Mucosa of rectum (tissue), 2 donors: ENCODE results near the gene PPM1F.

Source experiments
- H3K27ac ChIP-seq, 2 donors: one replicate each; pipeline ENCODE4 v1.7.0; 2013; ENCODE audit warnings: inconsistent platforms in 2 of 2, low read depth in 2 of 2, low read length in 2 of 2
- H3K27me3 ChIP-seq, 2 donors: one replicate each; pipeline ENCODE4 v1.7.0; 2013; ENCODE audit warnings: low read length in 2 of 2; ENCODE audit not compliant: control insufficient read depth in 2 of 2, insufficient read depth in 2 of 2
- H3K36me3 ChIP-seq, 2 donors: one replicate each; pipeline ENCODE4 v1.7.0; 2013; ENCODE audit warnings: low read length in 2 of 2; ENCODE audit not compliant: control insufficient read depth in 2 of 2, insufficient read depth in 2 of 2
- H3K4me1 ChIP-seq, 2 donors: one replicate each; pipeline ENCODE4 v1.7.0; 2013; ENCODE audit warnings: low read length in 2 of 2, mild to moderate bottlenecking in 1 of 2; ENCODE audit not compliant: control insufficient read depth in 2 of 2, insufficient read depth in 2 of 2
- H3K4me3 ChIP-seq, 2 donors: one replicate each; pipeline ENCODE4 v1.7.0; 2013; ENCODE audit warnings: low read length in 2 of 2
- H3K9ac ChIP-seq, 2 donors: one replicate each; pipeline ENCODE4 v1.7.0; 2013; ENCODE audit warnings: low read length in 2 of 2, low read depth in 1 of 2, mild to moderate bottlenecking in 1 of 2
- H3K9me3 ChIP-seq, 2 donors: one replicate each; pipeline ENCODE4 v1.7.0; 2013; ENCODE audit warnings: low read length in 2 of 2; ENCODE audit not compliant: control insufficient read depth in 2 of 2
- donor health status: healthy.
- donor health status: Normal muscosa, but diverticular disease.

Gene PPM1F

GRCh38 chr22:21936151-21936775 is 16.4 kb downstream of the PPM1F start:
- Histone ChIP-seq H3K9me3 (no peaks in the 10 kb centered on the region), H3K4me3 (no peak overlapping the region), H3K4me1 (peaks cover 25 to 26% of the 10 kb centered on the region in 2 donors), H3K9ac (peak overlapping the region in 1 of 2 donors; percentile 52), H3K27ac (peak overlapping the region; percentile 86 to 96), H3K27me3 (no peaks in the 10 kb centered on the region), H3K36me3 (peaks cover 14 to 17% of the 10 kb centered on the region in 2 donors)

DNA sequence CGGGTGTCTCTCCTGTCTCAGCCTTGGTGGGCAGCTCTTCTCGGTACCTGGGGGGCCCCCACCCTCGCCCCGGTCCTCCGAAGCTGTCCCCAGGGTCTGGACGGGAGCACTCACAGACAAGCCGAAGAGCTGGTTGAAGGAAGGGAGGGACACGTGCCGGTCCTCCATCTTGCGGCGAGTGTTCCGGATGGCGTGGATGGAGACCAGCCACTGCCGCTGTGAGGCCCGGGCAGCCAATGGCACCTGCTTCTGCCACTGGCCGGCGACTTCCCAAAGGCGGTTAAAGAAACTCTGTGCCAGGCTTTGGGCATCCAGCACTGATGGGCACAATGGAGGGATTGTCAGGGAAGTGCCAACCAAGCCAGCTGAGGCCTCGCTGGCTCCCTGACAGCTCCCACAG is 18.7 kb downstream of the PPM1F start:
- H3K36me3 ChIP-seq, result peaks cover 28 to 31% of the 10 kb centered on the region in 2 donors
- peaks cover 20 to 21% of the 10 kb centered on the region in 2 donors for H3K4me1 ChIP-seq
- no peak overlapping the region for H3K4me3 ChIP-seq
- H3K27me3 ChIP-seq, result no peaks in the 10 kb centered on the region
- no peaks in the 10 kb centered on the region for H3K9me3 ChIP-seq
- H3K9ac ChIP-seq, result no peak overlapping the region
- no peak overlapping the region for H3K27ac ChIP-seq

GRCh38 chr22:21933413-21933812 is 19.2 kb downstream of the PPM1F start:
- H3K9me3 ChIP-seq, result no peaks in the 10 kb centered on the region
- H3K36me3 ChIP-seq, result peaks cover 28 to 31% of the 10 kb centered on the region in 2 donors
- peaks cover 16% of the 10 kb centered on the region in 2 donors for H3K4me1 ChIP-seq
- H3K9ac ChIP-seq, result no peak overlapping the region
- no peak overlapping the region for H3K27ac ChIP-seq
- no peak overlapping the region for H3K4me3 ChIP-seq
- no peaks in the 10 kb centered on the region for H3K27me3 ChIP-seq

GRCh38 chr22:21932347-21932746 is 20.3 kb downstream of the PPM1F start:
- no peaks in the 10 kb centered on the region for H3K27me3 ChIP-seq
- no peaks in the 10 kb centered on the region for H3K9me3 ChIP-seq
- no peak overlapping the region for H3K27ac ChIP-seq
- H3K4me3 ChIP-seq, result no peak overlapping the region
- peaks cover 9 to 10% of the 10 kb centered on the region in 2 donors for H3K4me1 ChIP-seq
- no peak overlapping the region for H3K9ac ChIP-seq
- H3K36me3 ChIP-seq, result peaks cover 31% of the 10 kb centered on the region in 2 donors

DNA sequence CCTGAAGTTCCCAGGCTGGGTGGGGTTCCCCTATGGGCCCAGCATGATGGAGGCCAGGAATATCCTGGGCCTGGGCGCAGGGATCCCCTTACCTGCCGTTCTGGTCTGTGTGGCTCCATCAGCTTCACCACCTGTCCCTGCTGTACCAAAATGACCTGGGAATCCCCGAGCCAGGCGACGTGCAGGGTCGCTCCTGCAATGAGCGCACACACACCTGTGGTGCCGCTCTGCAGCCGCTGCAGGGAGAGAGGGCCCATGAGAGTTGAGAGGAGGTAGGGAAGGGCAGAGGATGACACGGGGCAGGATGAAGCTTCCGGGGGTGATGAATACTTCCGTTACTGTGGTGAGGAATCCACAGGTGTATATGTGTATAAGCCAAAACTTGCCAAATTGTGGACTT is 21.6 kb downstream of the PPM1F start:
- no peaks in the 10 kb centered on the region for H3K9me3 ChIP-seq
- peaks cover 31 to 36% of the 10 kb centered on the region in 2 donors for H3K36me3 ChIP-seq
- H3K27ac ChIP-seq, result no peak overlapping the region
- H3K27me3 ChIP-seq, result no peaks in the 10 kb centered on the region
- no peaks in the 10 kb centered on the region for H3K4me1 ChIP-seq
- H3K9ac ChIP-seq, result no peak overlapping the region
- H3K4me3 ChIP-seq, result no peak overlapping the region

GRCh38 chr22:21929253-21929652 is 23.4 kb downstream of the PPM1F start:
- no peaks in the 10 kb centered on the region for H3K4me1 ChIP-seq
- H3K27ac ChIP-seq, result no peak overlapping the region
- peaks cover 31 to 33% of the 10 kb centered on the region in 2 donors for H3K36me3 ChIP-seq
- no peak overlapping the region for H3K9ac ChIP-seq
- no peaks in the 10 kb centered on the region for H3K27me3 ChIP-seq
- no peak overlapping the region for H3K4me3 ChIP-seq
- no peaks in the 10 kb centered on the region for H3K9me3 ChIP-seq

DNA sequence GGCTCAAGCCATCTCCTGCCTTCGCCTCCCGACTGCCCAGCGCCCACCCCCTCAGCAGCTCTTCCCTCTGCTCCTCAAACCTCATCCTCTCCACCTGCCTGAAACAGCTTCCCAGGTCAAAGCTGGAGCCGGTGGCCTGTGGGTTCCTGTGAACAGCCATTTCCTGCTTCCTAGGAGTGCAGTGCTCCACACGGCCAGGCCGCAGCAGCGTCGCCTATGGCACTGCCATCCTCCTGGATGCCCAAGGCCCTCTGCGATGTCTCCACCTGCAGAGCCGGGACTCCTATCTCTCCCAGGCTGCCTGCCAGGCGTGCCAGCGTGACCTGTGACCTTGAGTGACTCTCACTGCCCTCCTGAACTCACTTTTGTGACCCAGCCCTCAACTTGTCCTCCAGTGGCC is 24.6 kb downstream of the PPM1F start:
- Histone ChIP-seq H3K27me3 (no peaks in the 10 kb centered on the region), H3K27ac (no peak overlapping the region), H3K9ac (no peak overlapping the region), H3K4me3 (no peak overlapping the region), H3K36me3 (peaks cover 28 to 29% of the 10 kb centered on the region in 2 donors), H3K4me1 (no peaks in the 10 kb centered on the region), H3K9me3 (no peaks in the 10 kb centered on the region)

DNA sequence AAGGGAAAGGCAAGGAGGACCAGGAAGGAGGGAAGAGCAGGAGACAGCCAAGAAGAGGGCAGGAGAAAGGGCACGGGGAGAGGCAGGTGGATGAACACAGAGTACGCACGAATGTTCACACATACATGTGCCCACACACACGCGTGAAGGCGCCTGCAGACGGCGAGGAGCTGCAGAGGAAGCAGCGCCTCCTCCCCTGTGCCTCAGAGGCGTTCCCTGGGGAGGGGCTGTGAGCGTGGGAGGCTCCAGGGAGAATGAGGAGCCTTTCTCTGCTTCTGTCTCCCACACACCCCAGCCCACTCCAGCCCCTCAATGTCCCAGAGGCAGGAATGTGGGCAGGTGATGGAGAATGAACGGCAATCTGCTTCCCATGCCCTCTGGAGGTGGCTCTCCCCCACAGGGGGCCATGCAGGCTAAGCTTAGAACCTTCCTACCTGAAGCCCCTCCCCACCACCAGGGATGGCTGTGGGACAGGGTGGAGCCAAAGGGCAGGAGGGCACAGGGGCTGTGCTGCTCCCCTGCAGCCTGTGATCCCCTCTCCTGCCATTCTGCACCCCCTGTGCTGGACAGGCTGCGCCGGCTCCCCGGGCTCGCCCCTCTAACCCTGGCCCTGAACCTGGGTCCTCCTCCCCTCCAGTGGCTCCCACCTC is 25.3 kb downstream of the PPM1F start:
- Histone ChIP-seq H3K9ac (no peak overlapping the region), H3K36me3 (peaks cover 21 to 22% of the 10 kb centered on the region in 2 donors)

DNA sequence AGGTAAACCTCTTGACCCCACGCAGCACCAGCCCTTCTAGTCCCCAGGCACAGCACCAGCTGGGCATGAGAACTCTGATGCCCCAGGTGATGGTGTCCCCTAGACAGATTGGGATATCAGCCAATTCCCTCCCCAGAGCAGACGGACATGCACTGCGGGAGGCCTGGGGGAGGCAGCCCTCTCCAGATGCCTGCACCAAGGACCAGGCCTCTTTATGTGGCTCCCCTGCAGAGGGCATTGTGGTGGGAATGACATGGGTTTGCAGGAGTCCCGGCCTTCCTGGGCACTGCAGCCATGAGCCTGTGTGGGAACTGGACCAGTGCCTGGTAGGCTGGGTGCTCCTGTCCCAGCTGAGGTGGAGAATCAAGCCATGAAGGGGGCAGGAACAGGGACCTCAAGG is 25.9 kb downstream of the PPM1F start:
- Histone ChIP-seq H3K36me3 (peaks cover 18 to 20% of the 10 kb centered on the region in 2 donors), H3K27me3 (no peaks in the 10 kb centered on the region), H3K4me1 (no peaks in the 10 kb centered on the region), H3K27ac (no peak overlapping the region), H3K9me3 (no peaks in the 10 kb centered on the region), H3K4me3 (no peak overlapping the region), H3K9ac (no peak overlapping the region)

More for the DNA sequence above, 25.3 kb downstream of the PPM1F start:
- Histone ChIP-seq H3K4me1 (no peaks in the 10 kb centered on the region), H3K27ac (no peak overlapping the region), H3K27me3 (no peaks in the 10 kb centered on the region), H3K9me3 (no peaks in the 10 kb centered on the region), H3K4me3 (no peak overlapping the region)

GRCh38 chr22:21923163-21923561 is 29.5 kb downstream of the PPM1F start:
- Histone ChIP-seq H3K9ac (no peak overlapping the region), H3K27ac (no peak overlapping the region), H3K4me1 (no peaks in the 10 kb centered on the region), H3K9me3 (no peaks in the 10 kb centered on the region), H3K36me3 (peaks cover 4 to 6% of the 10 kb centered on the region in 2 donors), H3K4me3 (no peak overlapping the region), H3K27me3 (no peaks in the 10 kb centered on the region)
